NCI-H2081 (cell line): ENCODE results near the gene BANF2.

Source experiments
- DNase-seq, 2 experiments: peaks; one replicate each; lab custom pipeline; 2025; lab: John Stamatoyannopoulos, UW

Gene BANF2

GRCh38 chr20:17664025-17664633 lies 35.6 kb upstream of the BANF2 start:
- DNase-seq: no peak

DNA sequence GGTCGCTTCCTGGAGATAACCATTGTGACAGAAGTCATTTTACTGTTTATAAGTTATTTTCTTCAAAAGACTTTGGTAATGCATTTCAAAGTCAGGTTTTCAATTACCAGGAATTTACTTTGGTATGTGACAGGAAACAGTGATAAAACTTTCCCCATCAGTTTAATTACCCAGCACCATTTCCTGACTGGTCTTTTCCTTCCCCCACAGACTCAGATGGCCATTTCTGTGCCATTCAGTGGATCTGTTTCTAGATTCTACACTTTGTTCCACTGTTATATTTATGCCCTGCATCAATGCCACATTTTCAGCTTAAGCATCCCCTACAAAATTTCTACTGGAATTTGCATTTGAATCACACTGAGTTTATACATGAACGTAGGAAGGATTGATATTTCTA lies 34.0 kb upstream of the BANF2 start:
- DNase-seq: no peak

- no peak for DNase-seq
These were observed 33.3 kb upstream of the BANF2 start for GRCh38 chr20:17666481-17666880.

GRCh38 chr20:17667445-17667844 lies 32.3 kb upstream of the BANF2 start:
- no peak for DNase-seq

DNA sequence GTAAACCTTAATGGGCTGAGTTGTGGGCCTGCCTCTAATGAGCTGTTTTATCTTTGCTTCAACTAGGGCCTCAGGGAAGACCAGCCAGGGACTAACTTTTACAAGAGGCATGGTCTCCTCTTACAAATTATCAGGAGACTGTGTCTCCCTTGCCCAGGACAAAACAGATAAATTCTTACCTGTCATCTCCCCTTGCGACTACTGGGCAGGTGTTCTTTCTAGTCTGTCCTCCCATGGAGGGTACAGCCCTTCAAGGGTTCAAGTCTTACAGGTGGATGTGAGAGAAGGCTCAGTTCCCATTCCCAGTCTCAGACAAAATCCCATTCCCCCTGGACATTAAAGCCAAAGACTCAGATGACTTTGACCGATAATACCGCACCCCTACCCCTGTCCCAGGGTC lies 31.3 kb upstream of the BANF2 start:
- DNase-seq: no peak

GRCh38 chr20:17669306-17669931 lies 30.3 kb upstream of the BANF2 start:
- no peak for DNase-seq

GRCh38 chr20:17671011-17671410 lies 28.8 kb upstream of the BANF2 start:
- DNase-seq: no peak

DNA sequence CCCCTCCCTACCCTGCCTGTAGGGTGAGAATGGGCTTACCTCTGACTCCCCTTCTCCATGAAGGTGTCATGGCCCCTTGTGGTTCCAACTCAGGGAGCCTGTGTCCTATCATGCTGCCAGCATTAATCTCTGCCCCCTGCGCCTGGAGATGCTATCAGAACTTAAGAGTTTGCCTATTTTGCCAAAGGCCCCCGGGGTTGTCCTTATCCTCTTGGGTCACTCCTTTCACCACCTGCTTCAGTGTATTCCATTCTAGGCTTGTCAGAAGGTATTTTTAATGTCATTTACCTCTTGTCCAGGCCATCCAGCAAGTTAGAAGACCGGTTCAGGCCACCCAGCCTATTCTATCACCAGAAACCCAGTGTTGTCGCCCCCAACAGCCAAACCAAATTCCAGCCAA lies 28.2 kb upstream of the BANF2 start:
- DNase-seq: no peak

DNA sequence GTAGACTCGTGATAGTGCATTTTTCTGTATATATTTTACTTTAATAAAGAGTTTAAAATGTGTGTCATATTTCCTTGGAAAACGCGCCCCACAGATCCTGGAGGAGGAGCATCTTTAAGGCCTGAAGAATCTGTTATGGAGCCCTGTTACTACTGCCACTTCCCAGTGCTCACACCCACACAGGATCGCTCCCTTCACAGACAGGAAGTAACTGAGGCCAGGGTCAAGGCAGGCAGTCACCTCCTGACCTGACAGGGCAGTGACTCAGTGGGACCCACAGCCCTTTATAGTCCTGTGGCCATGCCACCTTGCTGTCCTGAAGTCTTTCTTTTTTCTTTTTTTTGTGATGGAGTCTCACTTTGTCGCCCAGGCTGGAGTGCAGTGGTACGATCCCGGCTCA lies 26.7 kb upstream of the BANF2 start:
- DNase-seq: no peak

- no peak for DNase-seq
These were observed 24.8 kb upstream of the BANF2 start for GRCh38 chr20:17674722-17675518.

GRCh38 chr20:17675519-17676377 lies 24.0 kb upstream of the BANF2 start:
- DNase-seq: no peak

GRCh38 chr20:17676378-17676759 lies 23.4 kb upstream of the BANF2 start:
- DNase-seq: no peak

- no peak for DNase-seq
These were observed 22.8 kb upstream of the BANF2 start for GRCh38 chr20:17676942-17677341.

GRCh38 chr20:17678295-17678694 lies 21.5 kb upstream of the BANF2 start:
- DNase-seq: no peak

DNA sequence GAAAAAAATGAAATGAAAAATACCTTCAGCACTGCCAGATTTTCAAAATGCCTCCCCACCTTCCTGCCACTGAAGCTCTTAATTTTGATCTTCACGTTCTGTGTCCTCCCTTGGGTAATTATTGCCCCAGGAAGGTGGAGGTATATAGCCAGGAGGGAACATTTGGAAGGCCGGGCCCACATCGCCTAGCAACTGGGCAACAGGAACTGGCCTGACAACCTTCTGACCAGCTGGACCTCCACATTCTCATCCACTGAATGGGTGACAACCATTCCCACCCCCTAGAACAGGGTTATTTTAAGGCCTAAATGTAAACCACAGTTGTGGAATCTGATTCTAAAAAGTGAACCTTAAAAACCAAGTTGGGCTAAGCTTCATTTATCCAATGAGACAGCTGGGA lies 20.9 kb upstream of the BANF2 start:
- DNase-seq: no peak

DNA sequence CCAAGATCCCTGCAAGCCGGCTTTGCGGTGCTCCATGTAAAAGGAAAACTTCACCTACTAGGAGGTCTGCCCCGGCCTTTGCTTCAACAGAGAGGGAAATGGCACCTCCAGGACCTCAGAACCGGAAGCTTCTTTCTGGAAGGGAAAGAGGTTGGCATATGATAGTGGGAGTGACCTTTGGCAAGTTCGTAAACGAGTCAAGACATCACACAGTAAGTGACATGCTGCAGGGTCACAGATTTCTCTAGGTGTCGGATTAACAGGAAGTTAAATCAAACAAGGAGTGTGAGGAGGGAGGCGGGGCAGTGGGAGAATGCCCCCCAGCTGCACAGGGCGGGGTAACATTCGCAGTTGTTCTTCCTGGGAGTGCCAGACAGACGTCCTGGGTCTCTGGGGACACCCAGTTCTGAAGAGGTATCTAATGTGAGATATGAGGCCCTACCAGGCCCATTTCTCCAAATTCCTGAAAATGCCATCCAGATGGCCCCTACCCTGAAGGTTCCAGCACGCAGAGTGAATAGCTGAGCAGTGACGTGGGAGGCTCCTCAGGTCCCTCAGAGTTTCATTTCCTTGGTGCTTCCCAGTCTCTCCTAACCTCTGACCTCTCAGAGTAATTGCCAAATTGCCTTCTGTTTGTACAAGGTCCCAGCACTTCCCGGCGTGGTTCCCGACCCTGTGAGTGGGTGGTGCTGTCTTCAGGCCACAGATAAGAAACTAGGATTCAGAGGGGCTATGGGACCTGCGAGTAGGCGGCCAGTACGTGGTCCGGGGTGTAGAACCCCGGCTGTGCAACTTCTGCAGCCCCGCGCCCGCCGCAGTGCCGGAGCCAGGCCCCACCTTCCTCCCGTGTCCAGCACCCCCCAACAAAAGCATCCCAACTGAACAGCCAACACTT lies 19.6 kb upstream of the BANF2 start:
- DNase-seq: no peak

GRCh38 chr20:17680836-17681725 lies 18.7 kb upstream of the BANF2 start:
- DNase-seq: peak; percentile 46 to 50

DNA sequence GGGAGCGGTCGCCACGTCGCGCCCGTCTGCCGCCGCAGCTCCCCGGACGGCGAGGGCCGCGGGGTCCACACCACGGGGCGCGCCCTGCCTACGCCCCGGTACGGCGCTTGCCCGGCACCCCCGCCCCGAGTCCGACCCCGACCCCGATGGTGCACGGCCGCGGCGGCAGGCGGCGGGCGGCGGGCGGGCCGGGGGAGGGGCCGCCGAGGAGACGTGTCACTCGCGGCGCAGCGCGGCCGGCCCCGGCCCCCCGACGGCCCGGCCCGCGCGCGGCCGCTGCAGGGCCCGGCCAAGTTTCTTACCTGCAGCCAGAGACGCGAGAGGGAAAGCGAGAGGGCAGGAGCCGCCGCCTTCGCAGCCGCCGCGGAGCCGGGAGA lies 18.1 kb upstream of the BANF2 start:
- DNase-seq: no peak

- DNase-seq: peak; percentile 97
These were observed 17.5 kb upstream of the BANF2 start, which contains the start of gene RRBP1 for GRCh38 chr20:17682103-17682888. Gene RRBP1 (minus strand): TSS chr20:17682242. CDS start chr20:17660507, 21,735 bp downstream.

GRCh38 chr20:17682889-17683198 lies 16.9 kb upstream of the BANF2 start:
- no peak for DNase-seq
